Stimulated activated naive CD8-positive, alpha-beta T cell treated with anti-CD3 and anti-CD28 coated beads, Interleukin-15, Interleukin-2, amounts not matched to agents 100 ng/mL and 50 ng/mL, for 24 hours (primary cell): ENCODE results near the gene SLC9A6.

Experiments used
- H3K27ac Mint-ChIP-seq: one replicate; pipeline ENCODE4 v1.8.0; 2021; ENCODE audit warnings: mild to moderate bottlenecking, mixed read lengths
- H3K27me3 Mint-ChIP-seq: one replicate; pipeline ENCODE4 v1.8.0; 2021; ENCODE audit warnings: mixed read lengths
- H3K36me3 Mint-ChIP-seq: one replicate; pipeline ENCODE4 v1.8.0; 2021; ENCODE audit warnings: low read depth, mixed read lengths
- H3K4me1 Mint-ChIP-seq: one replicate; pipeline ENCODE4 v1.8.0; 2021; ENCODE audit warnings: low read depth, mixed read lengths
- H3K4me3 Mint-ChIP-seq: one replicate; pipeline ENCODE4 v1.8.0; 2021; ENCODE audit warnings: mild to moderate bottlenecking, mixed read lengths
- H3K9me3 Mint-ChIP-seq: one replicate; pipeline ENCODE4 v1.8.0; 2021; ENCODE audit warnings: mixed read lengths

The SLC9A6 gene

GRCh38 chrX:135985157-135985972, at the start of gene SLC9A6:
TSS of gene SLC9A6 (plus strand) at chrX:135985435. CDS start at chrX:135985659, 224 bp downstream.
- Mint-ChIP-seq H3K36me3 (no peaks in the 10 kb centered on the region), H3K4me1 (peaks cover 56% of the 10 kb centered on the region), H3K27me3 (no peaks in the 10 kb centered on the region), H3K9me3 (no peaks in the 10 kb centered on the region), H3K4me3 (peak within 1 kb of the TSS; percentile 86), H3K27ac (peak within 1 kb of the TSS; percentile 78)

DNA sequence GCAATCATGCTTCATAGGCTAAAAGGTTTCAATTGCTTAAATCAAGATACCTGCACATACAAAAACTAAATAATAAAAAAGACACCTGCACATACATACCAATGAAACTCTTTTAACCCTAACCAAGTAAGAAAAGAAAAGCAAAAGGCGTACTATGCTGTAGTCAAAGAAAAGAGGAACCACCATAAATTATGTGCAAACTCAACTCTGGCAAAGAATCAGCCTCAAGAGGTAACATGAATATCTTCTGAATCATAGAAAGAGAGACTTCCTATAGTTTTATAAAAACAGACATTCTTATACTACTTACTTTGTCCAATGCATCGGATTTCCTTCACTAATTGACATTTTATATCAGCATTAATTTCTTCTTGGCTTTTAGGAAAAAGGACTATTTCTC, 40.7 kb upstream of the SLC9A6 start:
- Mint-ChIP-seq H3K9me3 (no peaks in the 10 kb centered on the region), H3K27me3 (no peaks in the 10 kb centered on the region), H3K4me1 (no peaks in the 10 kb centered on the region), H3K4me3 (no peak overlapping the region), H3K36me3 (peaks cover 6% of the 10 kb centered on the region), H3K27ac (no peak overlapping the region)

- no peaks in the 10 kb centered on the region for H3K4me1 Mint-ChIP-seq
- H3K27me3 Mint-ChIP-seq = no peaks in the 10 kb centered on the region
- H3K4me3 Mint-ChIP-seq = no peak overlapping the region
- no peaks in the 10 kb centered on the region for H3K9me3 Mint-ChIP-seq
- H3K27ac Mint-ChIP-seq = no peak overlapping the region
- no peaks in the 10 kb centered on the region for H3K36me3 Mint-ChIP-seq
Measured at GRCh38 chrX:135951291-135951690, 33.9 kb upstream of the SLC9A6 start.

GRCh38 chrX:135973025-135973547, 12.1 kb upstream of the SLC9A6 start:
- Mint-ChIP-seq H3K4me3 (peak overlapping the region; percentile 93), H3K36me3 (no peaks in the 10 kb centered on the region), H3K27me3 (no peaks in the 10 kb centered on the region), H3K4me1 (peaks cover 27% of the 10 kb centered on the region), H3K27ac (peak overlapping the region; percentile 88), H3K9me3 (no peaks in the 10 kb centered on the region)

GRCh38 chrX:135973548-135974278, 11.5 kb upstream of the SLC9A6 start, which contains the start of gene MMGT1:
TSS of gene MMGT1 (minus strand) at chrX:135973988. CDS start at chrX:135973675, 313 bp downstream.
- Mint-ChIP-seq H3K4me3 (peak within 1 kb of the TSS; percentile 93), H3K36me3 (no peaks in the 10 kb centered on the region), H3K9me3 (no peaks in the 10 kb centered on the region), H3K27ac (peak within 1 kb of the TSS; percentile 88), H3K27me3 (no peaks in the 10 kb centered on the region), H3K4me1 (peaks cover 27% of the 10 kb centered on the region)

DNA sequence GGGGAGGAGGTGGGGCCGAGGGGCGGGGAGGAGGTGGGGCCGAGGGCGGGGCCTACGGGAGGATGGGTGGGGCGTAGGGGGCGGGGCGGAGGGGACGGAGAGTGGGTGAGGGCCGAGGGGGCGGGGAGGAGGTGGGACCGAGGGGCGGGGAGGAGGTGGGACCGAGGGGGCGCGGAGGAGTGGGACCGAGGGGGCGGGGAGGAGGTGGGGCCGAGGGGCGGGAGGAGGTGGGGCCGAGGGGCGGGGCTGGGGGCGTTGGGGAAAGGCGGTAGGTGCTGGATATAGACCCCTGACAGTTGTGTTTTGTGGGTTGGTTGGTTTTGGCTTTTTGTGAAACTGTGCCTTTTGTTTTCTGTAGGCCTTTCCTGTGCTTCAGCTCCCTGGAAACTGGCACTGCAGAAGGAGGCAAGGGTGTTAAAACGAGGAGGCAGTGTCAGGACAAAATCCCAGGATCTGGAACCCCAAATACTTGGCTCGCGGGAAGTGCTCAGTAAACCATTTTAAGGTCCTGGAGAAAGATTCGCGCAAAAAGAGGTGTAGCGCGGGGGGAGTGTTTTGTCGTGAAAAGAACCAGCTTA, 10.9 kb upstream of the SLC9A6 start:
- H3K9me3 Mint-ChIP-seq = no peaks in the 10 kb centered on the region
- H3K27ac Mint-ChIP-seq = no peak overlapping the region
- H3K4me3 Mint-ChIP-seq = peak overlapping the region; percentile 77
- no peaks in the 10 kb centered on the region for H3K27me3 Mint-ChIP-seq
- H3K4me1 Mint-ChIP-seq = peaks cover 27% of the 10 kb centered on the region
- no peaks in the 10 kb centered on the region for H3K36me3 Mint-ChIP-seq

GRCh38 chrX:135975421-135975820, 9.8 kb upstream of the SLC9A6 start:
- H3K9me3 Mint-ChIP-seq = no peaks in the 10 kb centered on the region
- no peaks in the 10 kb centered on the region for H3K27me3 Mint-ChIP-seq
- no peak overlapping the region for H3K27ac Mint-ChIP-seq
- no peaks in the 10 kb centered on the region for H3K36me3 Mint-ChIP-seq
- H3K4me3 Mint-ChIP-seq = no peak overlapping the region
- H3K4me1 Mint-ChIP-seq = peaks cover 27% of the 10 kb centered on the region

- no peaks in the 10 kb centered on the region for H3K27me3 Mint-ChIP-seq
- H3K4me1 Mint-ChIP-seq = peaks cover 31% of the 10 kb centered on the region
- no peaks in the 10 kb centered on the region for H3K9me3 Mint-ChIP-seq
- no peak overlapping the region for H3K27ac Mint-ChIP-seq
- H3K36me3 Mint-ChIP-seq = no peaks in the 10 kb centered on the region
- H3K4me3 Mint-ChIP-seq = no peak overlapping the region
Measured at GRCh38 chrX:135977611-135978010, 7.6 kb upstream of the SLC9A6 start.

GRCh38 chrX:135981010-135981409, 4.2 kb upstream of the SLC9A6 start:
- Mint-ChIP-seq H3K9me3 (no peaks in the 10 kb centered on the region), H3K4me3 (no peak overlapping the region), H3K36me3 (no peaks in the 10 kb centered on the region), H3K27me3 (no peaks in the 10 kb centered on the region), H3K4me1 (peaks cover 39% of the 10 kb centered on the region), H3K27ac (no peak overlapping the region)

GRCh38 chrX:135981668-135982067, 3.6 kb upstream of the SLC9A6 start:
- H3K9me3 Mint-ChIP-seq = no peaks in the 10 kb centered on the region
- peaks cover 39% of the 10 kb centered on the region for H3K4me1 Mint-ChIP-seq
- H3K27me3 Mint-ChIP-seq = no peaks in the 10 kb centered on the region
- no peaks in the 10 kb centered on the region for H3K36me3 Mint-ChIP-seq
- H3K4me3 Mint-ChIP-seq = no peak overlapping the region
- no peak overlapping the region for H3K27ac Mint-ChIP-seq

GRCh38 chrX:135982860-135983259, 2.4 kb upstream of the SLC9A6 start:
- Mint-ChIP-seq H3K27me3 (no peaks in the 10 kb centered on the region), H3K27ac (peak overlapping the region; percentile 78), H3K4me1 (peaks cover 47% of the 10 kb centered on the region), H3K4me3 (peak overlapping the region; percentile 82), H3K36me3 (no peaks in the 10 kb centered on the region), H3K9me3 (no peaks in the 10 kb centered on the region)

- H3K4me1 Mint-ChIP-seq = peaks cover 53% of the 10 kb centered on the region
- H3K27me3 Mint-ChIP-seq = no peaks in the 10 kb centered on the region
- H3K4me3 Mint-ChIP-seq = peak overlapping the region; percentile 82
- H3K27ac Mint-ChIP-seq = peak overlapping the region; percentile 78
- H3K9me3 Mint-ChIP-seq = no peaks in the 10 kb centered on the region
- no peaks in the 10 kb centered on the region for H3K36me3 Mint-ChIP-seq
Measured at GRCh38 chrX:135984256-135984655, 979 bp upstream of the SLC9A6 start.

- peaks cover 56% of the 10 kb centered on the region for H3K4me1 Mint-ChIP-seq
- H3K36me3 Mint-ChIP-seq = no peaks in the 10 kb centered on the region
- peak overlapping the region; percentile 78 for H3K27ac Mint-ChIP-seq
- H3K4me3 Mint-ChIP-seq = peak overlapping the region; percentile 82
- no peaks in the 10 kb centered on the region for H3K9me3 Mint-ChIP-seq
- no peaks in the 10 kb centered on the region for H3K27me3 Mint-ChIP-seq
Measured at GRCh38 chrX:135984791-135985156, 461 bp upstream of the SLC9A6 start.

GRCh38 chrX:135985973-135986310, 707 bp downstream of the SLC9A6 start:
- Mint-ChIP-seq H3K27me3 (no peaks in the 10 kb centered on the region), H3K4me1 (peaks cover 54% of the 10 kb centered on the region), H3K36me3 (no peaks in the 10 kb centered on the region), H3K9me3 (no peaks in the 10 kb centered on the region), H3K4me3 (peak overlapping the region; percentile 86), H3K27ac (peak overlapping the region; percentile 45)

DNA sequence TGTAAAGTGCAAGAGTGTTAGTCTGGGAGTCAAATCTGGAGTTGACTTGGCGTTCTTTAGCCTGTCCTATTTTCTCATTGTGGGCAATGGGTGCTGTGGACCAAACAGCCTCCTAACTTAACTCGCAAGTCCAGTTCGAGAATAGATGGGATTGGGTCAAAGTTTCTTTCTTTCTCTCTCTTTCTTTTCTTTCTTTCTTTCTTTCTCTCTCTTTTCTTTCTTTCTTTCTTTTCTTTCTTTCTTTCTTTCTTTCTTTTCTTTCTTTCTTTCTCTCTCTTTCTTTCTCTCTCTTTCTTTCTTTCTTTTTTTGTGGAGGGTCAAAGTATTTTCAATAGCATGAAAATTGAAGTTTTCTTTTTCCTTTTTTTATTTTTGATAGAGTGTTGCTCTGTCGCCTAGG, 3.0 kb downstream of the SLC9A6 start:
- H3K36me3 Mint-ChIP-seq = peaks cover 7% of the 10 kb centered on the region
- no peak overlapping the region for H3K27ac Mint-ChIP-seq
- H3K4me1 Mint-ChIP-seq = peaks cover 39% of the 10 kb centered on the region
- H3K4me3 Mint-ChIP-seq = no peak overlapping the region
- no peaks in the 10 kb centered on the region for H3K27me3 Mint-ChIP-seq
- H3K9me3 Mint-ChIP-seq = no peaks in the 10 kb centered on the region
